ENCODE results near the gene MPP2.

DNA sequence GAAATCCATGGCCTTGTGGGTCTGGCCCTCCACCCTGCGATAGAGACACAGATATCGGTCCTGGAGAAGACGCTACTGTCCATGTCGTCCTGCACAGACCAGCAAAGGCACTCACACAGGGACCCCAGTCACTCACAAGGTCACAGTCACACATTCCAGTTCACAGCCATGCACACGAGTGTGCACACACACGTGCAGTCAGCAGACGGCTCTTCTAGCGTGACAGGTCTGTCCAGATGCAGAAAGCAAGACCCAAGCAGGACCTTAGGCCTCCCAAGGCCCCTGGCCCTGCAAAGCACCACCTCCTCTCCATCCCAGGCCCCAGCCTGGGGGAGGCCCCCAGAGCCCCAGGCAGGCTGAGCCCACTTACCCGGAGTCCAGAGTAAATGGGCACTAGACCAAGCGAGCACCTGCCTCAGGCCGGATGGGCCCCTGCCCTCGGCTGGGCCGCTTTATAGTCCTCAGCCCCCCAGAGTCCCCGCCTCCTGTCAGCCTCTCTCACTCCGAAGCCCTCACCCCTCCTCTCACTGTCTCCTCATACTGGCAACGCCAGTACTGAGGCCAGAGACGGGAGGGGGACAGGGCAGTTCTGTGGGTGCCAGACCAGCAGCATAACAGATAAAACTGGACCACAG, 34.8 kb upstream of the MPP2 start, which contains the start of gene PPY:
- no peak for TF ChIP-seq POLR2A (IDR thresholded peaks at IDR 0.05; ENCODE audit: low read depth, low read length)
- TF ChIP-seq POLR2AphosphoS5 (IDR thresholded peaks at IDR 0.05; ENCODE audit: low read depth, low read length), result no peak
- no peak for TF ChIP-seq TAF1 (IDR thresholded peaks at IDR 0.05; ENCODE audit: borderline replicate concordance, low read depth, low read length)
